AG04449 (cell line): ENCODE results near the gene NPVF.
A peak's percentile ranks its signal among the peaks of the same experiment; 100 is the strongest.

ENCODE experiments used
- CTCF ChIA-PET: fragments of 350-600 bp; formaldehyde crosslinking; extraction: SDS; loops from one replicate; lab custom pipeline; 2021; ENCODE audit warnings: antibody characterized with exemption; lab: Yijun Ruan, JAX
- POLR2A ChIA-PET: fragments of 400-600, 350-600 bp; formaldehyde crosslinking; extraction: SDS; loops from one replicate; lab custom pipeline; 2020; ENCODE audit warnings: antibody characterized with exemption, inconsistent platforms; lab: Yijun Ruan, JAX
- DNase-seq: peaks from one replicate; pipeline ENCODE4 v3.0.0-alpha.2; 2010; ENCODE audit warnings: low read depth, low spot score
- H3K4me3 ChIP-seq: 2 replicates; pipeline ENCODE4 v1.5.1; 2011; ENCODE audit warnings: low read depth, mild to moderate bottlenecking, control low read depth, low read length
- CTCF ChIP-seq: IDR thresholded peaks from one replicate; pipeline ENCODE4 v1.5.1; 2011; ENCODE audit warnings: mild to moderate bottlenecking, moderate library complexity, low read length, control low read depth, inconsistent platforms; ENCODE audit not compliant: insufficient read depth; ENCODE audit errors: missing control alignments

The NPVF gene

GRCh38 chr7:25187932-25188331 lies 40.4 kb downstream of the NPVF start:
- CTCF ChIA-PET: interaction anchor here (1.4 kb wide), 1 partner anchor 8 kb away, joined by 4 read pairs; a partner anchor contains a TSS
- no peak for DNase-seq
- TF ChIP-seq CTCF: no peak
- POLR2A ChIA-PET: no interaction called here
- H3K4me3 ChIP-seq: no peak overlapping the region

GRCh38 chr7:25186436-25186835 lies 41.9 kb downstream of the NPVF start:
- no peak for TF ChIP-seq CTCF
- POLR2A ChIA-PET: no interaction called here
- DNase-seq: no peak
- no peak overlapping the region for H3K4me3 ChIP-seq
- CTCF ChIA-PET: interaction anchor here (1.4 to 1.7 kb wide), 2 partner anchors 10 to 26 kb away, joined by 3 read pairs; no protein-coding TSS in a partner anchor

- ChIA-PET POLR2A (no interaction called here), CTCF (interaction anchor here (1.0 to 1.3 kb wide), 3 partner anchors 12 to 21 kb away, joined by 3 read pairs; no protein-coding TSS in a partner anchor)
- H3K4me3 ChIP-seq: no peak overlapping the region
- no peak for DNase-seq
- TF ChIP-seq CTCF: no peak
These were observed 46.8 kb downstream of the NPVF start for GRCh38 chr7:25181532-25181931.

GRCh38 chr7:25180946-25181345 lies 47.3 kb downstream of the NPVF start:
- ChIA-PET POLR2A (no interaction called here), CTCF (interaction anchor here (0.6 to 1.7 kb wide), 18 partner anchors 8 to 63 kb away, joined by 3 to 22 read pairs (median 4); partner anchors contain the start of gene CYCS)
- no peak for DNase-seq
- no peak overlapping the region; the same call in 1 of the 2 replicates for H3K4me3 ChIP-seq
- no peak for TF ChIP-seq CTCF

- ChIA-PET POLR2A (no interaction called here), CTCF (interaction anchor here (0.6 to 1.7 kb wide), 17 partner anchors 8 to 62 kb away, joined by 3 to 22 read pairs (median 4); partner anchors contain the start of gene CYCS)
- DNase-seq: no peak
- TF ChIP-seq CTCF: no peak
- H3K4me3 ChIP-seq: peak overlapping the region; percentile 85
These were observed 47.7 kb downstream of the NPVF start for GRCh38 chr7:25180592-25180923.

- ChIA-PET POLR2A (no interaction called here), CTCF (interaction anchor here (0.6 to 1.7 kb wide), 17 partner anchors 9 to 62 kb away, joined by 3 to 22 read pairs (median 4); partner anchors contain the start of gene CYCS)
- DNase-seq: no peak
- H3K4me3 ChIP-seq: peak overlapping the region; percentile 85
- TF ChIP-seq CTCF: peak; percentile 80
These were observed 48.3 kb downstream of the NPVF start for GRCh38 chr7:25179771-25180591.
